ENCODE data around the gene CCDC102B. TPM values are rescaled to one million over a fixed set of nuclear protein-coding genes. Genes with fewer than 3 reads are reported as not detected.

CCDC102B gene
- total and polyA plus RNA-seq, 12 donors, result 2.7 to 16.7 (median 8.6) TPM

- intact Hi-C loops (cut with DNase I), result no loop called here
- H3K4me3 ChIP-seq, result no peak overlapping the region
- H3K36me3 ChIP-seq (replicated peaks in 1 of 2), result no peaks in the 10 kb centered on the region
- no peak overlapping the region for H3K27ac ChIP-seq
- 50 to 64% (median 57%) methylated on average over 1 of the region's 1 CpG for WGBS, 4 donors
- no peaks in the 10 kb centered on the region for H3K27me3 ChIP-seq
- no peaks in the 10 kb centered on the region for H3K9me3 ChIP-seq (replicated peaks in 1 of 3)
- no peak for TF ChIP-seq CTCF (IDR thresholded peaks at IDR 0.05)
- TF ChIP-seq POLR2A (IDR thresholded peaks at IDR 0.05), result no peak
- DNase-seq, result no peak
- no peaks in the 10 kb centered on the region for H3K4me1 ChIP-seq (replicated peaks in 1 of 2)
These were observed 146.9 kb downstream of the CCDC102B start for GRCh38 chr18:68944826-68945225.

- no peak overlapping the region for H3K27ac ChIP-seq
- no peaks in the 10 kb centered on the region for H3K36me3 ChIP-seq (replicated peaks in 1 of 2)
- intact Hi-C loops (cut with DNase I), result no loop called here
- no peaks in the 10 kb centered on the region for H3K4me1 ChIP-seq (replicated peaks in 1 of 2)
- no peaks in the 10 kb centered on the region for H3K27me3 ChIP-seq
- no peak for TF ChIP-seq CTCF (IDR thresholded peaks at IDR 0.05)
- TF ChIP-seq POLR2A (IDR thresholded peaks at IDR 0.05), result no peak
- DNase-seq, result no peak
- no peak overlapping the region for H3K4me3 ChIP-seq
- 71 to 80% (median 76%) methylated on average over 4 of the region's 4 CpGs for WGBS, 4 donors
- H3K9me3 ChIP-seq (replicated peaks in 1 of 3), result no peaks in the 10 kb centered on the region
These were observed 150.7 kb downstream of the CCDC102B start for GRCh38 chr18:68948622-68949021.

- Histone ChIP-seq H3K27ac (no peak overlapping the region), H3K27me3 (no peaks in the 10 kb centered on the region), H3K36me3 (replicated peaks in 1 of 2) (no peaks in the 10 kb centered on the region), H3K4me3 (no peak overlapping the region), H3K9me3 (replicated peaks in 1 of 3) (no peaks in the 10 kb centered on the region), H3K4me1 (replicated peaks in 1 of 2) (no peaks in the 10 kb centered on the region)
- intact Hi-C loops (cut with DNase I), result no loop called here
- 51 to 66% (median 61%) methylated on average over 2 of the region's 2 CpGs for WGBS, 4 donors
- no peak for DNase-seq
- TF ChIP-seq POLR2A (IDR thresholded peaks at IDR 0.05) (no peak), CTCF (IDR thresholded peaks at IDR 0.05) (no peak)
These were observed 156.9 kb downstream of the CCDC102B start for GRCh38 chr18:68954738-68955137.

- Histone ChIP-seq H3K4me1 (replicated peaks in 1 of 2) (no peaks in the 10 kb centered on the region), H3K27me3 (no peaks in the 10 kb centered on the region), H3K9me3 (replicated peaks in 1 of 3) (no peaks in the 10 kb centered on the region), H3K4me3 (no peak overlapping the region), H3K36me3 (replicated peaks in 1 of 2) (no peaks in the 10 kb centered on the region), H3K27ac (no peak overlapping the region)
- WGBS, 4 donors, result 45 to 71% (median 61%) methylated on average over 2 of the region's 2 CpGs
- intact Hi-C loops (cut with DNase I), result no loop called here
- no peak for TF ChIP-seq CTCF (IDR thresholded peaks at IDR 0.05)
- no peak for DNase-seq
These were observed 158.8 kb downstream of the CCDC102B start for GRCh38 chr18:68956650-68957049.
